Activated CD8-positive, alpha-beta memory T cell treated with anti-CD3 and anti-CD28 coated beads, Interleukin-2, amount 50 U/mL, for 1 hour (primary cell): ENCODE results near the gene RRP1.
"Not testable (repeated sequence)": the region's sequence is repeated elsewhere in the genome, so short reads cannot be mapped to it uniquely, and the experiment has no call there.

Experiments used
- DNase-seq: peaks from one replicate; pipeline ENCODE4 v3.0.0-alpha.2; 2020; ENCODE audit errors: extremely low read depth

Gene RRP1

DNA sequence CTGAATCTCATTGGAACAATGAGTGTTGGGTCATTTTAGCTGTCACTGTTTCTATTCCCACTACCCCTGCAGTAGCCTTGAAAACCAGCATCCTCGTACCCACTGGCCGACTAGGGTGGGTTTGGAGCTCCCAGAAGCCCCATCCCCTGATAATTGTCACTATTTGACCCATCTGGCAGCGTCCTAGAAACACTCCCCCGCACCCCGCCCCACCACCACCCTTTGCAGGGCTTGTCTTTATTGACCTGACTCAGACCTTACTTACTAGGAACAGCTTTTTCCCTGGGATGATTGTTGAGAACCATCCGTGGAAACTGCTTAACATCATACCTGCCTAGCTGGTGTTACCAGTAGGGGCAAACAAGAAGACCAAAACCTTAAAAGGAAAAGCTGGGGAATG is 47.2 kb downstream of the RRP1 start:
- no peak for DNase-seq

DNA sequence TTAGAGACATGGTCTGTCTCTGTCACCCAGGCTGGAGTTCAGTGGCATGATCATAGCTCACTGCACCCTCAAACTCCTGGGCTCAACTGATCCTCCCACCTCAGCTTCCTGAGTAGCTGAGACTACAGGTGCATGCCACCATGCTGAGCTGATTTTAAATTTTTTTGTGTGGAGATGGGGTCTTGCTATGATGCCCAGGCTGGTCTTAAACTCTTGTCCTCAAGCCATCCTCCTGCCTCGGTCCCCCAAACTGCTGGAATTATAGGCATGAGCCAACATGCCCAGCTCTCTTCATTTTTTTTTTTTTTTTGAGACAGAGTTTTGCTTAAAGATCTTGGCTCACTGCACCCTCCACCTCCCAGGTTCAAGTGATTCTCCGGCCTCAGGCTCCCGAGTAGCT is 50.9 kb downstream of the RRP1 start:
- DNase-seq: no peak

DNA sequence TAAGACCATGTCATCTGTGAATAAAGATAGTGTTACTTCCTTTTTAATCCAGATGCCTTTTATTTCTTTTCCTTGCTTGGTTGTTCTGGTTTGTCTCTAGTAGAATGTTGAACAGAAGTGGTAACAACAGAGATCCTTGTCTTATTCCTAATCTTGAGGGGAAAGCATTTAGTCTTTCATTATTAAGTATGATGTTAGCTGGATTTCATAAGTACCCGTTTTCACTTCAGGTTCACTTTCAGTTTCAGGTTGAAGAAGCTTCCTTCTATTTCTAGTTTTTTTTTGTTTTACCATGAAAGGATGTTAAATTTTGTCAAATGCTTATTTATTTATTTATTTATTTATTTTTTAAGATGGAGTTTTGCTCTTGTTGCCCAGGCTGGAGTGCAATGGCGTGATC is 53.4 kb downstream of the RRP1 start:
- no peak for DNase-seq

DNA sequence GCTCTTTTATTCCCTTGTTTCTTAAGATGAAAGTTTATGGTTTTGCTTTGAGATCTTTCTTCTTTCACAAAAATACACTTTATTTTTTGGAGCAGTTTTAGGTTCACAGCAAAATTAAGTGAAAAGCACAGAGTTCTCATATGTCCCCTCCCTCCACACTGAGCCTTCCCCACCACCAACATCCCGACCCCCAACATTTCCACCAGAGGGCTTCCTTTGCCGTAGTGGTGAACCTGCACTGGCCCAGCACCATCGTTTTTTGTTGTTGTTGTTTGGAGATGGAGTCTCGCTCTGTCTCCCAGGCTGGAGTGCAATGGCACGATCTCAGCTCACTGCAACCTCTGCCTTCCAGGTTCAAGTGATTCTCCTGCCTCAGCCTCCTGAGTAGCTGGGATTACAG is 55.5 kb downstream of the RRP1 start:
- not testable (repeated sequence) for DNase-seq

DNA sequence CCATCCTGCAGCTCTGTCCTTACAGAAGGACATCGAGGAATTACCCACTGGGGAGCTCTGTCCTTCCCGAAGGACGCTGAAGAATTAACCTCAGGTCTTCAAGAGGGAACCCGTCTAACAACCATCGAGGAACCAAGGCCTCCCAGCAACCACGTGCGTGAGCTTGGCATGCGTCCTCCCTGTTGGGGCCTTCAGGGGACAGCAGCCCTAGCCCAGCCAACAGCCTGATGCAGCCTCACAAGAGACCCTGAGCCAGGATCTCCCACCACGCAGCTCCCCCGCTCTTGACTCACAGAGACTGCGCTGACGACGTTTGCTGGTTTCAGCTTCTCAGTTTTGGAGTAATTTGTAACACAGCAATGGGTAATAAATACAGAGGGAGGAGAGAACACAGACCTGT is 56.0 kb downstream of the RRP1 start:
- DNase-seq: no peak

DNA sequence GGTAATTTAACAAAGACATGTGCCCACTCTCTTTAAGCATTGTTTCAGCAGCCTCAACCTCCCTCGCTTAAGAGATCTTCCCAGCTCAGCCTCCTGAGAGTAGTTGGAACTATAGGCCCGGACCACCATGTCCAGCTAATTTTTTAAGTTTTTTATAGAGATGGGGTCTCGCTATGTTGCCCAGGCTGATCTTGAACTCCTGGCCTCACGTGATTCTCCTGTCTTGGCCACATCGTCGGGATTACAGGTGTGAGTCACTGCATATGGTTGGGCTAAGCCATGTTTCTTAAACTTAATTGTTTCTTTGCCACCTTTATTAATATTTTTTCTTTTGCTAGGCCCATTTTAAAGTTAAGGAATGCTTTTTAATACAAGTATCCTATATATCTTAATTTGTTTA is 57.1 kb downstream of the RRP1 start:
- no peak for DNase-seq

DNA sequence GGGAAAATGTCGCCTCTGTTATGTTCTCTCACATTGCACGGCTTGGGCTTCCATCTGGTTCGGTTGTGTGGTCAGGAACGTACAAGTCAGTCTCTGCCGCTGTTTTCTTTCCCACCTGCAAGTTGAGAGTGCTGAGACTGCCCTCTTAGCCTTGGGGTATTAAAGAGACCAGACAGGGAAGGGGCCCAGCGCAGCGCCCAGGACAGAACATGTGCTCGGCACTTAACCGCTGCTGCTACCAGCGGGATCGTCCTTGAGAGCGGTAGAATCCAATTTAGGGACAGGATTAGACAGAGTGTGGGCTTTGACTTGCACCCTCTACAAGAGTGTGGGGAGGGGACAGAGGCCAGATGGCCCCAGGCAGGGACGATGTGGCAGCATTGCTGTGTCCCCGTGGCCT is 57.9 kb downstream of the RRP1 start:
- DNase-seq: no peak

DNA sequence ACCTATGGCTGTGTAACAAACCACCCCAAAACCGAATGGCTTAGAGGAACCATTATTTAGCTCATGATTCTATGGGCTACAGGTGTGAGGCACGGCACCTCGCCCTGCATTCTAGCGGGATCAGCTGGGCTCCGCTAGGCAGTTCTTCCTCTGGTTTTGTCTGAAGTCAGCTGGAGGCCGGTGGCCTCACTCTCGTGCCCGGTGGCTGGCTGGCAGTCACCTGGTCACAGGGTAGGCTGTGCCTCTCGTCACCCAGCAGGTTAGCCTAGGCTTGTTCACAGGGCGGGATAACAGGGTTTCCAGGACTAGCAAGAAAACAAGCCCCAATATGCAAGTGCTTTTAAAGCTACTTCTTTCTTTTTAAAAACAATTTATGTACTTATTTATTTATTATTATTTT is 59.4 kb downstream of the RRP1 start:
- no peak for DNase-seq

DNA sequence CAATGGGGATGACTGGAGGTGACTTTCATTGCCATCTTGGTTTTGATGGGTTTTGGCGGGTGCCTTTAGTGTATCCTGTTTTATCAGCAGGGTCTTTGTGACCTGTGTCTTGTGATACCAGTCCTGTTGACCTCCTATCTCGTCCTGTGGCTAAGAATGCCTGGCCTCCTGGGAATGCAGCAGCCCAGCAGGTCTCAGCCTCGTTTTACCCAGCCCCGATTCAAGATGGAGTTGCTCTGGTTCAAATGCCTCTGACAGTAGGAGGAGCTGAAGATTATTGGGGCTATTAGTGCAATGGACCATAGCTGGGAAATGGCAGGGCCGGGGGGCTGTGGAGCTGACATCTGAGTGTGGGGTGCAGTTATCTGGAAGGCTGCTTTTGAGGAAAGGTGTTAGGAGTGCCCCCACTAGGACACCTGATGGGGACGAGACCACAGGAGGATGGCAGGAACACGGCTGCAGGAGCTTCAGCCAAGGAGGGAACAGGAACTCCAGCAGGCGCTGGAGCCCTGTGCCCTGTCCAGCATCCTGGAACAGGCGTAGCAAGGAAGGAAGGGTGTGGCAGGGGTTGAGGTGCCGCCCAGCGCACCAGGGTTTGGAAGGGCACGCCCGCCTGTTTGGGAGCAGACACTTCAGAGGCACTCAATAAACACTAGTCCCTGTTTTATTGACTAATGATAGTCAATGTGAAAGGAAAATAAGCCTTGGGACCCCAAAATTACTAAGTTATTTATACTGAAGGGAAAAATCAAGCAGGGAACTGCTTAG is 60.3 kb downstream of the RRP1 start:
- no peak for DNase-seq

DNA sequence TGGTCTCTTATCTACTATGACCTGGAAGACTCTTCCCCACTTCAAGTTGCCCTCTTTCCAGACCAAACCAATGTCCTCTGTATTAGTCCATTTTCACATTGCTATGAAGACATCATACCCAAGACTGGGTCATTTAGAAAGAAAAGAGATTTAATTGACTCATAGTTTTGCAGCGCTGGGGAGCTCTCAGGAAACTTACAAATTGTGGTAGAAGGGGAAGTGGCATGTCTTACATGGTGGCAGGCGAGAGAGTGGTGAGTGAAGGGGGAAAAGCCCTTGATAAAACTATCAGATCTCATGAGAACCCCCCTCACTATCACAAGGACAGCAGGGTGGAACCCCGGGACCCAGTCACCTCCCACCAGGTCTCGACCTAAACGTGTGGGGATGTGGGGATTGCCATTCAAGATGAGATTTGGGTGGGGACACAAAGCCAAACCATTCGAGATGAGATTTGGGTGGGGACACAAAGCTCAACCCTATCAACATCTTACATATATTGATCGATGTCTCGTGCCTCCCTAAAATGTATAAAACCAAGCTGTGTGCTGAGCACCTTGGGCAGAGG is 61.4 kb downstream of the RRP1 start:
- DNase-seq: no peak

DNA sequence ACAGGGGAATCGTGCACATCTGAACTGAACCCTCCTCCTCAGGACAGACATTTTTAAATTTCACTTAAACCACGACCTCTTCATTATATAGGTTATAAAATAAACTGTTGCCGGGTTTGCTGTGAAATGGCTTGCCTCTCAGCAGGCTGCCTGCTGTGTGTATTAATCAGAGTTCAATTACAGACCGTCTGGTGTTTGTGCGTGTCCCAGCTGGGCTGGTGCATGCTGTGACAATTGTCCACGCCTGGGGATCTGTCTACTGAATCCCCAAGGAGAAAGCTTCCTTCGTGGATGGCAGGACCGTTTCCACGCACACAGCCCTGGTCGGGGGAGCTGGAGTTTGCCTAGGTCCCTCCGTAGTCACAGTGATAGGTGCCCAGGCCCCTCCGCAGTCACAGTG is 62.2 kb downstream of the RRP1 start:
- DNase-seq: no peak

DNA sequence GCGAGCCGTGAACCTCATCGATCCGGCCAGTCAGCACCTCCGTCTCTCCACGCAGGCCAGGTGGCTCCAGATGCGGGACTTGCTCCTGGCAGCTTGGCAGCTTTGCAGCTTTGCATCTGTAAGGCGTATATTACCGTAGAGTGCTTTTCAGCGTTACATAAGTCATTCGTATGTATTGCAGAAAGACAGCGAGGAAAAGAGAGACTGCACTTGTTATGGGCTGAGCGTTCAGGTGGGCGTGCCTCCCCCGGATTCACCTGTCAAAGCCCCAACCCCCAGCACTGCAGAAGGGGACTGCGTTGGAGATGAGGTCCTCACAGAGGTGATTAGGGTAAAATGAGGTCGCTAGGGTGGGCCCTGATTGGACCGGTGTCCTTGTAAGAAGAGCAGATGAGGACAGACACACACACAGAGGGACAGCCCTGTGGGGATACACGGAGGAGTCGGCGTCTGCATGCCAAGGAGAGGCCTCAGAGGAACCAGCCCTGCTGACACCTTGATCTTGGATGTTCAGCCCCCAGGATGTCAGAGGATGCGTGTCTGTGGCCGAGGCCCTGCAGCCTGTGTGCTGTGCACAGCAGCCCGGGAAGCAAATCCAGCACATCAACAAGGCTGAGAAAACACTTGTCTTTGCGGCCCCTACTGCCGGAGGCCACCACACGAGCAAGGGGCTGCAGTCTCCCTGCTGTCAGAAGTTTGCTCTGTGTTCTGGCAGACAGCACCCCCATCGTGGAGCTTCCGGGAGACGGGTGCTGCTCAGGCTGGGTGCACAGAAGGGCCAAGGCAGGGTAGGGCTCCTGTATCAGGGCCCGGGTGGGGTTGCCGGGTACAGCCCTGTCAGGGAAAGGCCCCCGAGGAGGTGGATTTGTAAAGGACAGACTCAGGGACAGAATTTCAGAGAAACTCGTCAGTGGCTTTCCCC is 64.7 kb downstream of the RRP1 start:
- no peak for DNase-seq
